DMS53 treated with DMSO at 0.1 percent for 48 hours (cell line): ENCODE data around the gene GRIFIN.

Experiments used
- DNase-seq: peaks from one replicate; lab custom pipeline; 2025; ENCODE audit not compliant: unreplicated experiment; lab: John Stamatoyannopoulos, UW

Gene GRIFIN

DNA sequence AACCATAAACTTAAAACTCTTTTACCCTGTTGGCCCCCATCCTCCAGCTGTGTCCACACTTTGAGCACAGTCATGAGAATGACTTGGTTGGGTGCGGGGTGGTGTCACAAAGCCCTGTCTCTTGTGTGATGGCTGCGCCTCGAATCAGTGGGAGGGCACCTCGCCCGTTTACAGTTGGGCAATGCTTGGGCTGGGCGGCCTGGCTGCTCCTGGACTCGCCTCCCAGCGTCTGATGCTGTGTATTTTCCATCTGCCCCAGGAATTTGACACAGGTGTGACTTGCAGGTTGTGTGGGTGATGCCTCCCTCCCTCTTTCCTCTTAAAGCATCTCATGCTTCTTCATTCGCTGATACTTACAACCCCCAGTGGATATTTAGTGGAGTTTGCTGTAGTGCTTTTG, 39.1 kb downstream of the GRIFIN start:
- DNase-seq = no peak

DNA sequence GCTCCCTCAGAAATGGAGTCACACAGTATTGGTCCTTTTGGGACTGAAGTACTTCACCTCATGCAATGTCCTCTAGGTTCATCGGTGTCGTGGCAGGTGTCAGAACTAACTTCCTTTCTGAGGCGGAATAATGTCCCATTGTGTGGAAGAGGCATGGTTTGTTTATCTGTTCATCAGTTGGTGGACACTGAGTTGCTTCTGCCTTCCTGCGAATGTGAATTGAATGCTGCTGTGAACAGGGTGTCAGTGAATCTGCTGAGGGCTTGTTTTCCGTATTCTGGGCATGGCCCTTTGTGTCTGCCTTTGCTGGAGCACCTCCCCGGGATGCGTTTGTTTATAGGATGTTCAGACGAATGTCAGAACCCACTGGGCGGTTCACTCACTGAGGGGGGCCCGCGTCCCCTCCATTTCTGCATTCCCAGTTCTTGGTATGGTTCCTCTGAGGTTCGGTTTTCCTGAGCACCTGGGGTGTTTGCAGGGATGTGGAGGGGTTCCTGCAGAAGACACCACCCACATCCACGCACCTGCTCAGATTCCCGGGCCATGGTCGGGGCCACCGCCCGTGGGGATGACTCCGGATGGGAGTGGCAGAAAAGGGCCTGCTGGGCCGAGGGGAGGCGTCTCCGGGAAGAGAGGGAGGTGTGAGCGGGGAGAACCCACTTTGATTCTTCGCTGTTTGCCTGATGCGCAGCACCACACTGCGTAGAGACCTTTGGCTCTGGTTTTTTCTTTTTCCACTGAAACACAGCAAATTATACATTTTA, 39.7 kb downstream of the GRIFIN start:
- no peak for DNase-seq

DNA sequence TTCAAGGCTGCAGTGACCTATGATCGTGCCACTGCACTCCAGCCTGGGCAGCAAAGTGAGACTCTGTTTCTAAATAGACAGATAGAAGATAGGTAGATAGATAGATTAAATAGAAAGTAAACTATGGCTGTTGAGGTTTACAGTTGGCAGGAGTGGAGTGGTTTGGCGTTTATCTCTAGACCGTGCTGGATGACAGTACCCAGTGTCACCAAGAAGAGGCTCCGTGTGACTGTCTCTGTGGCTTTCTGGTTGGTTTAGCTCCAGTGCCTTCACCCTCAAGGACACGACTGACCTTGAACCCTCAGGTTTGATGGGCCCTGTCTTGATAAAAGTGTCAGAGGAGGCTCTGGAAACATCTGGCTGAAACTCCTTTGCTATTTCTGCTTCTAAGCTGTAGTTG, 41.1 kb downstream of the GRIFIN start:
- DNase-seq = no peak

DNA sequence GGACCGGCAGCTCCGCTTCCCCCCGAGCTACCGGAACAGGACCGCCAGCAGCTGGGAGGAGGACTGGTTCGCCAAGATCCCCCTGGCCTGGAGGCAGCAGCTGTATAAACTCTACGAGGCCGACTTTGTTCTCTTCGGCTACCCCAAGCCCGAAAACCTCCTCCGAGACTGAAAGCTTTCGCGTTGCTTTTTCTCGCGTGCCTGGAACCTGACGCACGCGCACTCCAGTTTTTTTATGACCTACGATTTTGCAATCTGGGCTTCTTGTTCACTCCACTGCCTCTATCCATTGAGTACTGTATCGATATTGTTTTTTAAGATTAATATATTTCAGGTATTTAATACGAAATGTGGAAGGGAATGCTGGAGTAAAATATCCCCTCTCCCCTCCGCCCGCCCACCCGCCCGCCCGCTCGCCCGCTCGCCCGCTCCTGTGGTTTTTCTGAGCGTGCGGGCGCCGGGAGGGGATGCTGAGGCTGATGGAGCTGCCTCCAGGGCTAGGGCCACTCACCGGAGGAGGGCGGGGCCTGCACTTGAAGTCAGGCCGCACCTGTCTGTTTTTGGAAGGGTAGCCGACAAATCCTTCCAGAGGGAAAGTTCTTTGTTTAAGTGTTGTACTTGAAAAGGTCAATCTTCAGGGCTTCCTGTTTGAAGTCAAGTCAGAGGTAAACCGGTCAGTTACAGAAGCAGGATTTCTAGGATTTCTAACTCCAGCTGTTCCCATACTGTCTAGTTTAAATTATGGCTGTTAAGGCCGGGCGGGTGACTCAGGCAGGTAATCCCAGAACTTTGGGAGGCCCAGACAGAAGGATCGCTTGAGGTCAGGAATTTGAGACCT, 42.3 kb downstream of the GRIFIN start:
- DNase-seq = no peak

DNA sequence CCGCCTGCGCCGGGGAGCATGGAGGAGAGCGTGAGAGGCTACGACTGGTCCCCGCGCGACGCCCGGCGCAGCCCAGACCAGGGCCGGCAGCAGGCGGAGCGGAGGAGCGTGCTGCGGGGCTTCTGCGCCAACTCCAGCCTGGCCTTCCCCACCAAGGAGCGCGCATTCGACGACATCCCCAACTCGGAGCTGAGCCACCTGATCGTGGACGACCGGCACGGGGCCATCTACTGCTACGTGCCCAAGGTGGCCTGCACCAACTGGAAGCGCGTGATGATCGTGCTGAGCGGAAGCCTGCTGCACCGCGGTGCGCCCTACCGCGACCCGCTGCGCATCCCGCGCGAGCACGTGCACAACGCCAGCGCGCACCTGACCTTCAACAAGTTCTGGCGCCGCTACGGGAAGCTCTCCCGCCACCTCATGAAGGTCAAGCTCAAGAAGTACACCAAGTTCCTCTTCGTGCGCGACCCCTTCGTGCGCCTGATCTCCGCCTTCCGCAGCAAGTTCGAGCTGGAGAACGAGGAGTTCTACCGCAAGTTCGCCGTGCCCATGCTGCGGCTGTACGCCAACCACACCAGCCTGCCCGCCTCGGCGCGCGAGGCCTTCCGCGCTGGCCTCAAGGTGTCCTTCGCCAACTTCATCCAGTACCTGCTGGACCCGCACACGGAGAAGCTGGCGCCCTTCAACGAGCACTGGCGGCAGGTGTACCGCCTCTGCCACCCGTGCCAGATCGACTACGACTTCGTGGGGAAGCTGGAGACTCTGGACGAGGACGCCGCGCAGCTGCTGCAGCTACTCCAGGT, 43.1 kb downstream of the GRIFIN start:
- DNase-seq = no peak

DNA sequence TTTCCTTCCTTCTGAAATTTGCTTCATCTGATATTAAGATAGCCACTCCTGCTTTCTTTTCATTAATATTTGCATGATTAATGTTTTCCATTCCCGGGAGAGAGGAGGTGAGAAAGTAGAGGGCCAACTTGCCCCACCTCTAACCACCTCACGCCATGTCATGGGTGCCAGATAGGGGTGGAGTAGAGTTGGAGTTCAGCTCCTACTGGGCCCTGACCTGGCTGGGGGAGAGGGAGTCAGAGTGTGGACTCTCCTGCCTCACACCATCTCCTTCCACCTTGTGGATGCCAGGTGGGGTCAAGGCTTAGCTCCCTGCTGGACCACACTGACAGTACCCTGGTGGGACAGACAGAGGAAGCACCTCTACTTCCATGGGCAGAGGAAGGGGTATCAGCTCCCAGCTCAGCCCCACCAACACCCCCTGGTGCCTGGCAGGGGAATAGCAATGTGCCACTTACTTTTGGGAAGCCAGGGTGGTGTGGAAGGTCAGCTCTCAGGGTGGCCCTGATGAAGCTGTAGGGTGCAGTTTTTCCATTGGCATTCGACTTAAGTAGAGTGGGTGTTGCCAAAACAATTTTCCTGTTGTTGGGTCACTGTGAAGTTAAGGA, 44.8 kb downstream of the GRIFIN start:
- no peak for DNase-seq

DNA sequence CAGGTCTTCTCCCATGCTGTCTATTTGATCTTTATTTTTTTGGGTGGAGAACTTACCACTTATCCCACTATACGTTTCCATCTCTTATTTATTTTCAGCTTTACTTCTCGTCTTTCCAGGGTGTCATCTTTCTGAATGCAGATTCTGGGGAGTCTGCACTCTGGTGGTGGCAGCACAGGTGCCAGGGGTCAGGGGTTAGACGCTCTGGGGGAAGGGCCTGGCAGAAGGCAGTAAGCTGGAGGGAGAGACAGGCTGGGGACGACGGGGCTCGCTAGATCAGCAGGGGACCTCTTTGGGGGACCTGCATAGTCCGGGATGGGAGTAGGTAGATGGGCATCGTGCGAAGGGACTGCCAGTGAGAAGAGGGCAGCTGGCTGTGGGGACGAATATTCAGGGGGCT, 50.4 kb downstream of the GRIFIN start:
- DNase-seq = no peak
